OCI-LY1 (cell line): ENCODE data around the gene PTGIS.

Experiments used
- H2AFZ ChIP-seq: fragments of 200-600 bp; sonication (generic), shearing (Covaris generic); 2 replicates; pipeline ENCODE4 v1.6.0; 2014; ENCODE audit warnings: antibody characterized with exemption, mild to moderate bottlenecking, low read length
- H3F3A ChIP-seq: fragments of 200-600 bp; sonication (generic), shearing (Covaris generic); 2 replicates; pipeline ENCODE4 v1.6.0; 2014; ENCODE audit warnings: mild to moderate bottlenecking, antibody characterized with exemption, low read length, moderate library complexity; ENCODE audit not compliant: insufficient read depth
- H3K27ac ChIP-seq: fragments of 200-600 bp; sonication (generic); 2 replicates; pipeline ENCODE4 v1.5.1; 2014; ENCODE audit warnings: low read length, mixed run types, mild to moderate bottlenecking, low read depth; ENCODE audit not compliant: poor library complexity, severe bottlenecking
- H3K27me3 ChIP-seq: fragments of 200-600 bp; sonication (generic); 2 replicates; pipeline ENCODE4 v1.6.0; 2014; ENCODE audit warnings: antibody characterized with exemption, mild to moderate bottlenecking, low read length, moderate library complexity; ENCODE audit not compliant: insufficient read depth
- H3K36me3 ChIP-seq: fragments of 200-600 bp; sonication (generic); 2 replicates; pipeline ENCODE4 v1.6.1; 2014; ENCODE audit warnings: mild to moderate bottlenecking, antibody characterized with exemption, low read length, moderate library complexity, mixed read lengths; ENCODE audit not compliant: insufficient read depth
- H3K4me1 ChIP-seq: fragments of 200-600 bp; sonication (generic); 2 replicates; pipeline ENCODE4 v1.5.1; 2014; ENCODE audit warnings: mild to moderate bottlenecking, low read length, moderate library complexity; ENCODE audit not compliant: insufficient read depth, severe bottlenecking
- H3K4me2 ChIP-seq: fragments of 200-600 bp; sonication (generic), shearing (Covaris generic); 2 replicates; pipeline ENCODE4 v1.6.1; 2014; ENCODE audit warnings: low read length
- H3K4me3 ChIP-seq: fragments of 200-600 bp; sonication (generic); 2 replicates; pipeline ENCODE4 v1.5.1; 2014; ENCODE audit warnings: low read length, low read depth, mild to moderate bottlenecking, mixed read lengths; ENCODE audit not compliant: poor library complexity, severe bottlenecking
- H3K79me2 ChIP-seq: fragments of 200-600 bp; shearing (Covaris generic); 2 replicates; pipeline ENCODE4 v1.6.1; 2016; ENCODE audit warnings: mixed run types, low read length, mixed read lengths; ENCODE audit not compliant: insufficient read depth
- H3K9ac ChIP-seq: fragments of 200-600 bp; sonication (generic), shearing (Covaris generic); 2 replicates; pipeline ENCODE4 v1.6.1; 2014; ENCODE audit warnings: mild to moderate bottlenecking, low read length, mixed read lengths
- H3K9me2 ChIP-seq: fragments of 200-600 bp; sonication (generic), shearing (Covaris generic); 2 replicates; pipeline ENCODE4 v1.6.1; 2014; ENCODE audit warnings: low read depth, mild to moderate bottlenecking, low read length, mixed read lengths
- H3K9me3 ChIP-seq: fragments of 200-600 bp; shearing (Covaris generic); 2 replicates; pipeline ENCODE4 v1.6.1; 2014; ENCODE audit warnings: low read length, mixed read lengths
- H4K20me1 ChIP-seq: fragments of 200-600 bp; sonication (generic), shearing (Covaris generic); 2 replicates; pipeline ENCODE4 v1.6.0; 2016; ENCODE audit warnings: mild to moderate bottlenecking, low read length; ENCODE audit not compliant: insufficient read depth
- CTCF ChIP-seq: fragments of 200-600 bp; sonication (generic), shearing (Covaris generic); IDR thresholded peaks from 2 replicates; pipeline ENCODE4 v1.5.1; 2017; ENCODE audit warnings: mild to moderate bottlenecking, antibody characterized with exemption, low read length, moderate library complexity, mixed read lengths
- EZH2 ChIP-seq: fragments of 200-600 bp; sonication (generic), shearing (Covaris generic); IDR thresholded peaks from 2 replicates; pipeline ENCODE4 v1.8.0; 2017; ENCODE audit warnings: borderline replicate concordance, mixed run types, mild to moderate bottlenecking, antibody characterized with exemption, low read length, moderate library complexity, mixed read lengths

PTGIS gene

GRCh38 chr20:49608752-49609670 is 41.1 kb upstream of the PTGIS start:
- H3K4me1 ChIP-seq, result peaks cover 24% of the 10 kb centered on the region
- no peak for TF ChIP-seq EZH2
- peak; percentile 98 for TF ChIP-seq CTCF
- H3K27ac ChIP-seq, result no peak overlapping the region
- no peaks in the 10 kb centered on the region for H3F3A ChIP-seq
- no peaks in the 10 kb centered on the region for H3K36me3 ChIP-seq
- peak overlapping the region; percentile 62 for H3K4me2 ChIP-seq
- no peaks in the 10 kb centered on the region for H3K9me2 ChIP-seq
- peak overlapping the region; percentile 43 for H3K4me3 ChIP-seq
- H3K9me3 ChIP-seq, result no peaks in the 10 kb centered on the region
- H3K9ac ChIP-seq, result no peak overlapping the region
- H2AFZ ChIP-seq, result no peak overlapping the region
- H3K79me2 ChIP-seq, result no peaks in the 10 kb centered on the region
- H3K27me3 ChIP-seq, result no peaks in the 10 kb centered on the region
- no peaks in the 10 kb centered on the region for H4K20me1 ChIP-seq

- no peak overlapping the region for H3K4me3 ChIP-seq
Measured at GRCh38 chr20:49607568-49607967, 39.6 kb upstream of the PTGIS start.

GRCh38 chr20:49603209-49603627 is 35.3 kb upstream of the PTGIS start:
- no peaks in the 10 kb centered on the region for H3K79me2 ChIP-seq
- H3K9me3 ChIP-seq, result peaks cover under 1% of the 10 kb centered on the region; the same call in 1 of the 2 replicates
- no peak overlapping the region for H3K4me2 ChIP-seq
- no peak overlapping the region for H3K9ac ChIP-seq
- TF ChIP-seq CTCF (peak; percentile 26), EZH2 (no peak)
- no peak overlapping the region for H2AFZ ChIP-seq
- no peaks in the 10 kb centered on the region for H4K20me1 ChIP-seq
- H3K36me3 ChIP-seq, result no peaks in the 10 kb centered on the region
- H3F3A ChIP-seq, result no peaks in the 10 kb centered on the region
- H3K27ac ChIP-seq, result no peak overlapping the region
- no peaks in the 10 kb centered on the region for H3K27me3 ChIP-seq
- no peaks in the 10 kb centered on the region for H3K9me2 ChIP-seq
- H3K4me1 ChIP-seq, result peaks cover 12% of the 10 kb centered on the region
- H3K4me3 ChIP-seq, result no peak overlapping the region

More at GRCh38 chr20:49607568-49607967, 39.6 kb upstream of the PTGIS start:
- H3K9me2 ChIP-seq, result no peaks in the 10 kb centered on the region
- H3K4me2 ChIP-seq, result no peak overlapping the region
- no peaks in the 10 kb centered on the region for H3K27me3 ChIP-seq
- no peaks in the 10 kb centered on the region for H4K20me1 ChIP-seq
- no peak overlapping the region for H2AFZ ChIP-seq
- H3K79me2 ChIP-seq, result no peaks in the 10 kb centered on the region
- H3F3A ChIP-seq, result no peaks in the 10 kb centered on the region
- H3K27ac ChIP-seq, result no peak overlapping the region
- H3K4me1 ChIP-seq, result peaks cover 31% of the 10 kb centered on the region
- H3K36me3 ChIP-seq, result no peaks in the 10 kb centered on the region
- TF ChIP-seq EZH2 (no peak), CTCF (no peak)
- H3K9me3 ChIP-seq, result no peaks in the 10 kb centered on the region
- H3K9ac ChIP-seq, result no peak overlapping the region
